ENCODE data around the gene CCNH.

CCNH gene

GRCh38 chr5:87412630-87413342 lies at the start of gene CCNH:
Gene CCNH (minus strand): TSS chr5:87412930. CDS start chr5:87412794, 136 bp downstream.
- no peak for TF ChIP-seq CTCF (IDR thresholded peaks at IDR 0.05; ENCODE audit: low read depth, low read length)
- peak within 1 kb of the TSS; percentile 83 for H3K27ac ChIP-seq
- DNase-seq = peak; percentile 98
- H3K4me3 ChIP-seq (ENCODE audit: low read depth, low read length) = peak within 1 kb of the TSS; percentile 95
- H3K27me3 ChIP-seq (ENCODE audit: insufficient read depth, low read depth, severe bottlenecking) = no peaks in the 10 kb centered on the region
- H3K36me3 ChIP-seq = peaks cover 34% of the 10 kb centered on the region
- H3K9me3 ChIP-seq (ENCODE audit: severe bottlenecking) = no peaks in the 10 kb centered on the region

GRCh38 chr5:87457706-87458105 lies 45.0 kb upstream of the CCNH start:
- no peak overlapping the region for H3K4me3 ChIP-seq (ENCODE audit: low read depth, low read length)
- no peaks in the 10 kb centered on the region for H3K9me3 ChIP-seq (ENCODE audit: severe bottlenecking)
- TF ChIP-seq CTCF (IDR thresholded peaks at IDR 0.05; ENCODE audit: low read depth, low read length) = no peak
- no peaks in the 10 kb centered on the region for H3K27me3 ChIP-seq (ENCODE audit: insufficient read depth, low read depth, severe bottlenecking)
- H3K36me3 ChIP-seq = no peaks in the 10 kb centered on the region
- no peak overlapping the region for H3K27ac ChIP-seq
- DNase-seq = no peak

GRCh38 chr5:87453801-87454200 lies 41.1 kb upstream of the CCNH start:
- no peaks in the 10 kb centered on the region for H3K9me3 ChIP-seq (ENCODE audit: severe bottlenecking)
- no peak for TF ChIP-seq CTCF (IDR thresholded peaks at IDR 0.05; ENCODE audit: low read depth, low read length)
- no peaks in the 10 kb centered on the region for H3K27me3 ChIP-seq (ENCODE audit: insufficient read depth, low read depth, severe bottlenecking)
- no peaks in the 10 kb centered on the region for H3K36me3 ChIP-seq
- no peak for DNase-seq
- no peak overlapping the region for H3K27ac ChIP-seq
- H3K4me3 ChIP-seq (ENCODE audit: low read depth, low read length) = no peak overlapping the region

GRCh38 chr5:87452837-87453236 lies 40.1 kb upstream of the CCNH start:
- DNase-seq = no peak
- no peak overlapping the region for H3K27ac ChIP-seq

GRCh38 chr5:87442419-87442818 lies 29.7 kb upstream of the CCNH start:
- H3K4me3 ChIP-seq (ENCODE audit: low read depth, low read length) = no peak overlapping the region
- no peaks in the 10 kb centered on the region for H3K9me3 ChIP-seq (ENCODE audit: severe bottlenecking)
- no peaks in the 10 kb centered on the region for H3K36me3 ChIP-seq
- no peak overlapping the region for H3K27ac ChIP-seq
- no peak for TF ChIP-seq CTCF (IDR thresholded peaks at IDR 0.05; ENCODE audit: low read depth, low read length)
- DNase-seq = no peak
- H3K27me3 ChIP-seq (ENCODE audit: insufficient read depth, low read depth, severe bottlenecking) = no peaks in the 10 kb centered on the region

More at GRCh38 chr5:87452837-87453236, 40.1 kb upstream of the CCNH start:
- Histone ChIP-seq H3K27me3 (ENCODE audit: insufficient read depth, low read depth, severe bottlenecking) (no peaks in the 10 kb centered on the region), H3K36me3 (no peaks in the 10 kb centered on the region), H3K9me3 (ENCODE audit: severe bottlenecking) (no peaks in the 10 kb centered on the region), H3K4me3 (ENCODE audit: low read depth, low read length) (no peak overlapping the region)
- TF ChIP-seq CTCF (IDR thresholded peaks at IDR 0.05; ENCODE audit: low read depth, low read length) = no peak

- DNase-seq = no peak
- Histone ChIP-seq H3K36me3 (no peaks in the 10 kb centered on the region), H3K27ac (no peak overlapping the region), H3K27me3 (ENCODE audit: insufficient read depth, low read depth, severe bottlenecking) (no peaks in the 10 kb centered on the region), H3K9me3 (ENCODE audit: severe bottlenecking) (no peaks in the 10 kb centered on the region), H3K4me3 (ENCODE audit: low read depth, low read length) (no peak overlapping the region)
- TF ChIP-seq CTCF (IDR thresholded peaks at IDR 0.05; ENCODE audit: low read depth, low read length) = no peak
Measured at GRCh38 chr5:87438231-87438630, 25.5 kb upstream of the CCNH start.

Measured in WERI-Rb-1 (cell line).